ENCODE data around the gene RSPH9. TPM values are rescaled to one million over a fixed set of nuclear protein-coding genes. Genes with fewer than 3 reads are reported as not detected.

RSPH9 gene
- polyA plus RNA-seq, 3 donors: 0.05 to 0.52 (median 0.13) TPM

GRCh38 chr6:43709654-43710303 is 64.9 kb downstream of the RSPH9 start:
- H3K9me3 Mint-ChIP-seq: peaks cover 0 to 3% (median 0%) of the 10 kb centered on the region in 7 donors
- H3K4me3 ChIP-seq (replicated peaks in 1 of 3; ENCODE audit: low read depth in 2 of 3, low read length in 3 of 3): peak overlapping the region in 1 of 3 experiments; percentile 33
- peak overlapping the region in 1 of 2 donors; percentile 17 for H3K27ac ChIP-seq (ENCODE audit: low read depth in 1 of 2, low read length in 2 of 2)
- no peaks in the 10 kb centered on the region for H3K9me3 ChIP-seq (replicated peaks in 1 of 2; ENCODE audit: control insufficient read depth in 1 of 2, insufficient read depth in 1 of 2, low read length in 2 of 2)
- H2AFZ ChIP-seq (ENCODE audit: insufficient read depth, low read depth, low read length, poor library complexity, severe bottlenecking): no peak overlapping the region
- H3K4me3 Mint-ChIP-seq: peak overlapping the region; percentile 6 to 64
- peak overlapping the region; percentile 28 to 89 (median 77) for H3K27ac Mint-ChIP-seq
- peaks cover 18 to 24% (median 20%) of the 10 kb centered on the region in 3 donors for H3K27me3 Mint-ChIP-seq (ENCODE audit: low read depth in 3 of 3)
- H3K27me3 ChIP-seq (ENCODE audit: control insufficient read depth in 2 of 2, insufficient read depth in 2 of 2, low read length in 2 of 2): peaks cover 0 to 6% of the 10 kb centered on the region in 2 donors
- WGBS (ENCODE audit: insufficient coverage): 81% methylated on average over 5 of the region's 7 CpGs
- DNase-seq: no peak
- no peaks in the 10 kb centered on the region for H3K79me2 ChIP-seq (ENCODE audit: insufficient read depth, low read length)
- H3K4me2 ChIP-seq (replicated peaks; ENCODE audit: extremely low read depth, low read length, poor library complexity, severe bottlenecking): peak overlapping the region; percentile 21
- no peak overlapping the region for H3K9ac ChIP-seq (ENCODE audit: insufficient read depth, low read length, poor library complexity, severe bottlenecking)
- H3K36me3 ChIP-seq (replicated peaks in 1 of 2; ENCODE audit: control insufficient read depth in 1 of 2, insufficient read depth in 2 of 2, low read length in 2 of 2): no peaks in the 10 kb centered on the region
- intact Hi-C loops (cut with micrococcal nuclease): no loop called here
- H3K4me1 Mint-ChIP-seq: peaks cover 51% of the 10 kb centered on the region
- no peak for TF ChIP-seq CTCF (IDR thresholded peaks at IDR 0.05)
- no peaks in the 10 kb centered on the region for H4K20me1 ChIP-seq (ENCODE audit: insufficient read depth, low read length)
- peaks cover 0 to 6% of the 10 kb centered on the region in 2 donors for H3K36me3 Mint-ChIP-seq
- peaks cover 38 to 51% of the 10 kb centered on the region in 2 donors for H3K4me1 ChIP-seq (ENCODE audit: control insufficient read depth in 1 of 2, insufficient read depth in 2 of 2, low read length in 2 of 2)

- Histone ChIP-seq H3K4me1 (ENCODE audit: control insufficient read depth in 1 of 2, insufficient read depth in 2 of 2, low read length in 2 of 2) (peaks cover 34 to 44% of the 10 kb centered on the region in 2 donors), H3K36me3 (replicated peaks in 1 of 2; ENCODE audit: control insufficient read depth in 1 of 2, insufficient read depth in 2 of 2, low read length in 2 of 2) (no peaks in the 10 kb centered on the region), H3K27ac (ENCODE audit: low read depth in 1 of 2, low read length in 2 of 2) (no peak overlapping the region), H3K9ac (ENCODE audit: insufficient read depth, low read length, poor library complexity, severe bottlenecking) (no peak overlapping the region), H3K27me3 (ENCODE audit: control insufficient read depth in 2 of 2, insufficient read depth in 2 of 2, low read length in 2 of 2) (peaks cover 0 to 8% of the 10 kb centered on the region in 2 donors), H4K20me1 (ENCODE audit: insufficient read depth, low read length) (no peaks in the 10 kb centered on the region), H3K4me2 (replicated peaks; ENCODE audit: extremely low read depth, low read length, poor library complexity, severe bottlenecking) (no peak overlapping the region), H3K79me2 (ENCODE audit: insufficient read depth, low read length) (no peaks in the 10 kb centered on the region), H3K9me3 (replicated peaks in 1 of 2; ENCODE audit: control insufficient read depth in 1 of 2, insufficient read depth in 1 of 2, low read length in 2 of 2) (no peaks in the 10 kb centered on the region), H2AFZ (ENCODE audit: insufficient read depth, low read depth, low read length, poor library complexity, severe bottlenecking) (no peak overlapping the region), H3K4me3 (replicated peaks in 1 of 3; ENCODE audit: low read depth in 2 of 3, low read length in 3 of 3) (no peak overlapping the region)
- peaks cover 0 to 6% of the 10 kb centered on the region in 2 donors for H3K36me3 Mint-ChIP-seq
- peak overlapping the region in 3 of 7 donors; percentile 19 to 28 (median 23) for H3K27ac Mint-ChIP-seq
- intact Hi-C loops (cut with micrococcal nuclease): no loop called here
- no peak overlapping the region for H3K4me3 Mint-ChIP-seq
- TF ChIP-seq CTCF (IDR thresholded peaks at IDR 0.05): no peak
- peaks cover 0 to 3% (median 0%) of the 10 kb centered on the region in 7 donors for H3K9me3 Mint-ChIP-seq
- peaks cover 44% of the 10 kb centered on the region for H3K4me1 Mint-ChIP-seq
- DNase-seq: no peak
- WGBS (ENCODE audit: insufficient coverage): 100% methylated on average over 3 of the region's 4 CpGs
- peaks cover 18 to 25% (median 20%) of the 10 kb centered on the region in 3 donors for H3K27me3 Mint-ChIP-seq (ENCODE audit: low read depth in 3 of 3)
Measured at GRCh38 chr6:43710576-43710975, 65.7 kb downstream of the RSPH9 start.
